ENCODE measurements around the gene KLHDC3.

Gene KLHDC3

GRCh38 chr6:43005844-43006243, 8.2 kb upstream of the KLHDC3 start:
- no peak for TF ChIP-seq CTCF (conservative IDR thresholded peaks at IDR 0.05; ENCODE audit: low read depth, low read length)
- H3K4me3 ChIP-seq (ENCODE audit: low read depth, low read length), result no peak overlapping the region
- DNase-seq (ENCODE audit: low read depth), result no peak

- no peak for TF ChIP-seq CTCF (conservative IDR thresholded peaks at IDR 0.05; ENCODE audit: low read depth, low read length)
- H3K4me3 ChIP-seq (ENCODE audit: low read depth, low read length), result no peak overlapping the region
- no peak for DNase-seq (ENCODE audit: low read depth)
These were observed 7.8 kb upstream of the KLHDC3 start for GRCh38 chr6:43006251-43006650.

- no peak for DNase-seq (ENCODE audit: low read depth)
- H3K4me3 ChIP-seq (ENCODE audit: low read depth, low read length), result no peak overlapping the region
- TF ChIP-seq CTCF (conservative IDR thresholded peaks at IDR 0.05; ENCODE audit: low read depth, low read length), result no peak
These were observed 6.9 kb upstream of the KLHDC3 start for GRCh38 chr6:43007126-43007525.

- peak; percentile 61 for DNase-seq (ENCODE audit: low read depth)
- no peak overlapping the region for H3K4me3 ChIP-seq (ENCODE audit: low read depth, low read length)
- peak; percentile 70 for TF ChIP-seq CTCF (conservative IDR thresholded peaks at IDR 0.05; ENCODE audit: low read depth, low read length)
These were observed 4.9 kb upstream of the KLHDC3 start for GRCh38 chr6:43009124-43009523.

- peak; percentile 21 for TF ChIP-seq CTCF (conservative IDR thresholded peaks at IDR 0.05; ENCODE audit: low read depth, low read length)
These were observed 2.8 kb upstream of the KLHDC3 start for GRCh38 chr6:43011207-43011606.

GRCh38 chr6:43012364-43012763, 1.7 kb upstream of the KLHDC3 start:
- TF ChIP-seq CTCF (conservative IDR thresholded peaks at IDR 0.05; ENCODE audit: low read depth, low read length), result no peak
- H3K4me3 ChIP-seq (ENCODE audit: low read depth, low read length), result no peak overlapping the region
- DNase-seq (ENCODE audit: low read depth), result no peak

More at GRCh38 chr6:43011207-43011606, 2.8 kb upstream of the KLHDC3 start:
- DNase-seq (ENCODE audit: low read depth), result no peak
- no peak overlapping the region for H3K4me3 ChIP-seq (ENCODE audit: low read depth, low read length)

- TF ChIP-seq CTCF (conservative IDR thresholded peaks at IDR 0.05; ENCODE audit: low read depth, low read length), result no peak
- peak; percentile 35 for DNase-seq (ENCODE audit: low read depth)
- peak overlapping the region; percentile 75 for H3K4me3 ChIP-seq (ENCODE audit: low read depth, low read length)
These were observed 779 bp upstream of the KLHDC3 start for GRCh38 chr6:43013097-43013842.
